Retina (tissue), 1 donor: ENCODE measurements around the gene PRR12.
A peak's percentile ranks its signal among the peaks of the same experiment; 100 is the strongest.
"Not testable (repeated sequence)": the region's sequence is repeated elsewhere in the genome, so short reads cannot be mapped to it uniquely, and the experiment has no call there.

ENCODE experiments used
- DNase-seq: peaks from one replicate; pipeline ENCODE4 v3.0.0-alpha.2; 2016

Gene PRR12

DNA sequence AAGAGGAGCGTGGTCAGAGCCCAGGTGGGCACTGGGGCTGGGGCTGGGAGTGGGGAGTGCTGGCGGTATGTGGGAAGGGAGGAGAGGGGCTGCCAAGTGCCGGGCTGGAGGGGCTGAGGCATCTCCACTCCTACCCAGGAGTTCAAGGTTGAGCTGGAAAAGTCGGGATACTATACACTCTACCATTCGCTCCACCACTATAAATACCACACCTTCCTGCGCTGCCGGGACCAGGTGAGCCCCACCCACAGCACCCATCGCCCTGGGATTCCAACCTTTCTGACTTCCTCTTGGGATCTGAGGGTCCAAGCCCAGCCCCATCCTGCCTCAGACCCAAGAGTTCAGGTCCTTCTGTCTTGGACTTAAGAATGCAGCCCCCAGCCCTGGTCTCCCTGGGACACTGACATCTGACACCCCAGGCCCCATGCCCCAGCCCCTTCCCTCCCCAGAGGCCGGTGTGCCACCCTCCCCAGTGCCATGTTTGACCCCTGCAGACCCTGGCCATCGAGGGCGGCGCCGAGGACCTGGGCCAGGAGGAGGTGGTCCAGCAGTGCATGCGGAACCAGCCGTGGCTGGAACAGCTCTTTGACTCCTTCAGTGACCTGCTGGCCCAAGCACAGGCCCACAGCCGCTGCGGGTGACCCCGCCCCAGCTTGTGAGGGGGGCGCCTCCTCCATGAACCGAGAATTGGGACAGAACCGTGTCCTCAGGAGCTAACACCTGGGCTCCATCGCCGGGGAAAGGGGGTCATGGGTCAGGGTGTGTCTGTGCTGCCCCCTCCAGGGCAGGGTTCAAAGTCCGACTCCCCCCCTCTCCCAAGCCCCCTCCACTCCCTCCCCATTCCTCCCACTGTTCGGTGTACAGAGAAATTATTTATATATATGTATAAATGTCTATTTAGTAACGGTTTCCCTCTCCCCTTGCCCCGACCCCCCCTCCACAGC, 34.3 kb downstream of the PRR12 start:
- no peak for DNase-seq

GRCh38 chr19:49626226-49626625, 35.2 kb downstream of the PRR12 start:
- DNase-seq = no peak

GRCh38 chr19:49629659-49630058, 38.7 kb downstream of the PRR12 start:
- DNase-seq = no peak

DNA sequence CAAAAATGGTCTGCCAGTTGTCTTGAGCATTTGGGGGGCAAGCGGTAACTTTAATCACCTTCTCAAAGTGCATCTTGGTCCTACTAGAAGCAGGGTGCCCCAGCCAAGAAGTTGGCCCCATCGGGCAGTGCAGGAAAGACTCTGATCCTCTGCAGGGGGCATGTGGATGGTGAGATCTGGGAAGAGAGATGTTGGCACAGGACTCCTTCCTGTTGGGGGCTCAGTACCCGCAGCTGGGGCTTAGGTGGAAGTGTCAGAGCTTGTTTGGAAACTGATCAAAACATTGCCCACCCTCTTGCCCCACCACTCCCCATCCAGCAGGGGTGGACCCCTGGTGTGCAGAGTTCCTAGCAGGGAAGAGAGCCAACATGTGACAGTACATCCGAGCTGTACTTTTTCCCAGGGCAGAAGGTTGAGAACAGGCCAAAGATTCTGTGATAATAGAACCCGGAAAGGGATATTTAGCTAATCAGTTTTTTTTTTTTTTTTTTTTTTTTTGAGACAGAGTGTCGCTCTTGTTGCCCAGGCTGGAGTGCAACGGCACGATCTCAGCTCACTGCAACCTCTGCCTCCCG, 40.1 kb downstream of the PRR12 start:
- DNase-seq = no peak

- DNase-seq = no peak
Measured at GRCh38 chr19:49631610-49632192, 40.7 kb downstream of the PRR12 start.

GRCh38 chr19:49632576-49632975, 41.6 kb downstream of the PRR12 start:
- DNase-seq = no peak

DNA sequence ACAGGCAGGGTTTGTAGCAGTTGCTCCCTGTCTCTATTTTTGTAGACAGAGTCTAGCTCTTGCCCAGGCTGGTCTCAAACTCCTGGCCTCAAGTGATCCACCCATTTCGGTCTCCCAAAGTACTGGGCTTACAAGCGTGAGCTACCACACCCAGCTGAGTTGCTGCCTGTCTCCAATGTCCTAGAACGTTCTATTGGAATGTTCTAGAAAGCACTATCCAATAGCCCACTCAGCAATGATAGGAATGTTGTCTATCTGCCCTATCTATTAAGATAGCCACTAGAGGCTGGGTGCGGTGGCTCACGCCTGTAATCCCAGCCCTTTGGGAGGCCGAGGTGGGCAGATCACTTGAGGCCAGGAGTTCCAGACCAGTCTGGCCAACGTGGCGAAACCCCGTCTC, 42.3 kb downstream of the PRR12 start:
- not testable (repeated sequence) for DNase-seq

DNA sequence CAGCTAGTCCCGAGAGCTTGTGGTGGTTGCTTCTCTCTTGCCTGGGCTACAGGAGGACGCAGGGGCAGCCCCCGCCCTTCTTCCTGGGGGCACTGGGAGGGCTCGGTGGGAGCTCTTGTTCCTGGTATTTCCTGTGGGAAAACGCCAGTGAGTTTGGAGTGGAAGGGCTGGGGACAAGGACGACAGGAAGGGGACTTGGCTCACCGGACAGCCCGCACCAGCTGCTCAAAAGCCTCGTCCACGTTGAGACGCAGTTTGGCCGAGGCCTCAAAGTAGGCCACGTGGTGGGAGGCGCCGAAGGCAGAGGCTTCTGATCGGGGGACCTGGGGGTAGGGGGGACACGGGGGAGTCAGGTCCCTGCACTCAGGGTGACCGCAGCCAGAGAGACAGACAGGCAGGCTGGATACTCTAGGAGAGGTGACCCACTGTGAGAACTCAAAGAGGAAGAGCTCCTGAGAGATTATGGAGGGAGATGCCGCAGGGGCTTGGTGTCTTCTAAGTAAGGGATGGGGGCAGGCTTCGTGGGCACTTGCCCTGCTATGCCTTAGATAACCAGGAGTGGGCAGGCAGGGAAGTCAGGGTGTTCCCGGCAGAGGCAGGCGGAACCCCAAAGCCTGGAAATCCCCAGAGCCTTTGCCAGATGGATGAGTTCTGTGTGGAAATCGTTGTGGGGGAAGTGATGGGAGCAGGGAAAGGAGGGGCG, 44.7 kb downstream of the PRR12 start:
- peak; percentile 43 for DNase-seq

GRCh38 chr19:49636233-49636932, 45.4 kb downstream of the PRR12 start:
- DNase-seq = no peak

DNA sequence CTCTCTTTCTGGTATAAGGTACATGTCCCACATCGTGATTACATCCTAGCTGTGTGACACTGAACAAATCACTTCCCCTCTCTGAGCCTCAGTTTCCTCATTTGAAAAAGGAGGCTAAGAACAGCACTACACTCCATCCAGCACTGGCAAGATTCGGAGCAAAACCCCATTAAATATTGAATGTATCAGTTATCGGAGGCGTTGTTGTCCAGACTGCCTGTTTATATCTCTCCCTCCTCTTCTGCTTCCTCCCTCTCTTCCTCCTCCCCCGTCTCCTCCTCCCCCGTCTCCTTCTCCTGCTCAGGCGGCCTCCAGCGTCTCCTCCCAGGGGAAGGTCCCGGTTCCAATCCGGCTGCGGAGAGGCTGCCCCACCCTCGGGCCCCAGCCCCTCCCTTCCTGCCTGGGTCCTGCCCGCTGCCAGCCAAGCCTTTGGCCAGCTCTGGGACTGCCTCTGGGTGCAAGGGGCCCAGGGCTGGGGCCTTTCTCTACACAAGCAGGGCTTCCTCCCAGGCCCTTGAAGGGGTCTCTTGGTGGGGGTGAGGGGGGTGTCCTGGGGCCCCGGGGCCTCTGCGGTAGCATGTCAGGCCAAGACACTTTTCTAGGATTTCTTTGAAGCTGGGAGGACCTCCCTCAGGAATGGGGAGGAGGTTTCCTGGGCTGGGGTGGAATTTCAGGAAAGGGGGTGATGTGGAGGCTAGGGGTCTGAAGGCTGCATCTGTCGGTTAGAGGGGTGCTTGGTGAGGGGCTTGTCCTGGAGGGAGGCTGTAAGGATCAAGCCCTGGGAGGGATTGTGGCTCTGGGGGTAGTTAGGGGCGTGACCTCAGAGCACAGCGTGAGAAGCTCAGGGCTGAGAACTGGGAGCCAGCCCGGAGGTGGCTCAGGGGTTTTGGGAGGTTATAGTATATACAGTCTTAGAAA, 47.1 kb downstream of the PRR12 start:
- peak; percentile 35 for DNase-seq

DNA sequence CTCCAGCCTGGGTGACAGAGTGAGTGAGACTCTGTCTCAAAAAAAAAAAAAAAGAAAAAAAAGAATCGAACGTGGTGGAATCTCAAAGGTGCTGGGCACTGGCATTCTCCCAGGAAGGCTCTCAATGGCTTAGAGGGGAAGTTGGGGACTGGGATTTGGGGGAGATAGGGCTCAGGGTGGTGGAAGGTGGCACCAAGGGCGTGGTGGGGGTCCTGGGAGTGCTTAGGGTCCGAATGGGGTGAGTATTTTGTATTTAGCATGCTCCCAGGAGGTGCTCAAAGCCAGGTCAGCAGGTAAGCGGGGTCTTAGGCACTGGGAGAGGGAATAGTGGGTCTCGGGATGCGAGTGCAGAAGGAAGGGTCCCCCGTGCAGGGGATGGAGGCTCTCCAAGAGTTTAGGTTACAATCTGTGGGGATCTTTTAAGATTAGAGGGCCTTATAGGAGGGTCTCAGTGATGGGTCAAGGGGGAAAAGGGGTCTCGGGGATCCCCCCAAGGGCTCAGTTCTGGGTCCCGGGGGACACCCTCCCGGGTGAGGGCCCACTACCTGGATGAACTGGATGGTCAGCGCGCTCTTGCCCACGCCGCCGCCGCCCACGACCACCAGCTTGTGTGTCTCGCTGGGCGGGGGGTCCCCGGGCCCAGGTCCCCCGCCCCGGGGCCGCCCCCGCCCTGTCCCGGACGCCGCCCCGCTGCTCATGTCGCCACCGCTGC, 48.6 kb downstream of the PRR12 start:
- peak; percentile 52 for DNase-seq

GRCh38 chr19:49640113-49640898, 49.3 kb downstream of the PRR12 start, which contains the start of gene RRAS:
TSS of gene RRAS (minus strand) at chr19:49640143. CDS start at chr19:49640098, 45 bp downstream.
- peak; percentile 99 for DNase-seq

- DNase-seq = peak; percentile 100
Measured at GRCh38 chr19:49641688-49642491, 50.9 kb downstream of the PRR12 start, which contains the start of gene SCAF1. TSS of gene SCAF1 (plus strand) at chr19:49642209. CDS start at chr19:49645027, 2,818 bp downstream.

DNA sequence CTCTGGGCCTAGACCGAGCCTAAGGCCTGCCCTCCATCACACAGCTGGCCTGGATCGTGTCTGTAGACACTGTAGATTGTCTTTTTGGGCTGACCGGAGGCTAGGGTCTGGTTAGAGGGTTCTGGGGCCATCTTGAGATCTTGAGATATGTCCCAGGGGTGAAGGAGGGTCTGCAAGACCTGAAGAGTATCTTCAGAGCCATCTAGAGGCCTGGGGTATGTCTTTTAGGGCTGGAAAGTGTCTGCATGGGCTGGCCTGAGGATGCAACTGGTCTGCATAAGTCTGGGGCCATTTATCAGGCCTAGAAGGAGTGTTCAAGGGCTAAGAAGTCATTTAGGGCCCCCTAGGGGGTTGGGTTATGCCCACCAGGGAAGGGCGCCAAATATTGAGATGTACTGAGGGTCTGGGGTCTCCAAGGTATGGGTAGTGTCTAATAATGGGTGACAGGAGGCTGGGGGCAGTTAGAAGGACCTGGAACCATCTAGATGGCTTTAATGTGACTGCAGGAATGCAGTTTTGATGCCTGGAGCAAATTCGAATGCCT, 51.6 kb downstream of the PRR12 start:
- no peak for DNase-seq

DNA sequence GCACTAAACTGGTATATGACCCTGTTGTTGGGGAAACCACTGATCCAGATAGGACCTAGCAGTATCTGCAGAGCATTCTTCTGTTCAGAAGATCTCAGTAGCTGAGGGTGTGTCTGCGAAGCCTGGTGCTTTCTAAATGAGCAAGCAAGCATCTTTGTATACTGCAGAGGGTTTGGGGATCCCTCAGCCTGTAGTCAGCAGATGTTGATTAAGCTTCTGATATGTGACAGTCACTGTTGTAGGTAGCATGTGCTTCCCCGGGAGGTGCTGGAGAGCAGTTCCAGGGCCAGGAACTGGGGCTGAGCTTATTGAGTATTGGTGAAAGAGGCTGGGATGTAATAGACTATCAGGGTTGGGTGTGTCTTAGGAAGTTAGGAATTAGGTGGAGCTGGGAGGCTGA, 52.5 kb downstream of the PRR12 start:
- no peak for DNase-seq

DNA sequence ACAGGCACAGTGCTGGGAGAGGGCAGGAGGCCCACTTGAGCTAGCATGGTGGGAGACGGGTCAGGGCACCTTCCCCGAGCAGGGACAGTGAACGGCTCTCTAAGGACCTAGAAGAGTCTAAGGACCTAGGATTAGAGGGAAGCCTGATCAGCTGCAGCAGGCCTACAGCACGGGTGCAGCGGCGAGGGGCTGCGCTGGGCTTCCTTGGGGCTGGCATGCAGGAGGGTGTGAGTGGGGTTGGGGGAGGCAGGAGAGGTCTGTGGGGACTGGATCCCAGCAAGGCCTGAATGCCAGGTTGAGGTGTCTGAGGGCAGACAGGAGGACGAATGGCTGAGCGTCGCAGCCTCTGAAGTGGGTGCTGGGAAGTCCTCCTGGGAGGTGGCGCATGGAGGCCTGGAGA, 54.6 kb downstream of the PRR12 start:
- no peak for DNase-seq

DNA sequence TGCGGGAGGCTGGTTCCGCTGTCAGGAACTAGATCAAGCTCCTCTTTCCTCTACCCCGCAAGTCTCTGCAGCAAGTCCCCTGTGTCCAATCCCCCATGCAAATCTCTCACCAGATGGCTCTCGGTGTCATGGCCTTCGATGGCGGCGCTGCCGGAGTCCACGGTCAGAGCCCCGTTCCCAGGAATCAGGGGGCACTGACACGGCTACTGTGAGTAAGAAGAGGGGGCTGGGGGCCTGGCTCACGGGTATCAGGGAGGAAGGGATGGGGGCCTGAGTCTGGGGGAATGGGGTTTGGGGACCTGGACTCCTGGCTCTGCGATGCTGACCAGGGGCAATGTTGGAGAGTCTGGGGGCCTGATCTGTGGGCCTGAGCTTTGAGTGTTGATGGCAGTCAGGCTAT, 55.0 kb downstream of the PRR12 start:
- DNase-seq = no peak

- DNase-seq = no peak
Measured at GRCh38 chr19:49646586-49646985, 55.6 kb downstream of the PRR12 start.
